Fibroblast of skin of left biceps (primary cell): ENCODE measurements around the gene FBXW8.

Source experiments
- DNase-seq, 2 experiments: peaks; one replicate each; pipeline ENCODE4 v3.0.0-alpha.2; 2013; ENCODE audit warnings: low read depth in 2 of 2

Gene FBXW8

DNA sequence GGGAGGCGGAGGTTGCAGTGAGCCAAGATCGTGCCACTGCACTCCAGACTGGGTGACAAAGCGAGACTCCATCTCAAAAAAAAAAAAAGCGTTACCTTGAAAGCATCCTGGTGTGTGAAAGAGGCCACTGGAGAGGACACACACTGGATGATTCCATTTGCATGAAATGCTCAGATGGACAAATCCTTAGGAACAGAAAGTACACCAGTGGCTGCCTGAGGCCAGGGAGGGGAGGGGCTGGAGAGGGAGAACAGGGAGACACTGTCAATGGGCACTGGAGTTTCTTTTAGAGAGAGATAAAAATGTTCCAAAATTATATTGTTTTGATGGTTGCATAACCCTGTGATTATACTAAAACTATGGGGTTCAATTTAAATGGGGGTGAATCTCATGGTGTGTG, 168.7 kb downstream of the FBXW8 start:
- no peak for DNase-seq

DNA sequence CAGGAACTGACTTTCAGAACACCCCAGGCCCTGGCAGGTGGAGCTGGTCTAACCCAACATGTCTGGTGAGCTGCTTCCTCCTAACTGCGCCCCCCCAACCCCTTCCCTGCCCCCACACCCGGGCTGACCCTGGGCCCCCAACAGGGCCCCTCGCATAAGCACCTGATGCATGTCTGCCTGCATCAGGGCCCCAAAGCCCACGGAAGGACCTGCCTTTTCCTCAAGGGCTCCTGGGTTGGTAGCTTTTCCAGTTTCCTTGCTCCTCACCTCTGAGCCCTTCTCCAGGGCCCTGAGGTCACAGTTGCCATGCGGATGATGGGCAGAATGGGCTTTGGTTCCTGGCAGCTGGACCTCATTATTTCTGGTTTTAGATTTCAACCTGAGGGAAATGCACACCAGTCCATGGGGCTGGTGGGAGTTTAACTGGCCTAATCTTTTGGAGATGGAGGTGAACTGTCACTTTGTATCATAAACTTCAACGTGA, 170.0 kb downstream of the FBXW8 start:
- DNase-seq: no peak
